Spleen (tissue), 11 donors: ENCODE data around the gene HK2. TPM values are rescaled to one million over a fixed set of nuclear protein-coding genes. Genes with fewer than 3 reads are reported as not detected.
"Not testable (repeated sequence)": the region's sequence is repeated elsewhere in the genome, so short reads cannot be mapped to it uniquely, and the experiment has no call there.

ENCODE experiments used
- DNase-seq: peaks from one replicate; pipeline ENCODE4 v3.0.0-alpha.2; 2020
- H3K27ac ChIP-seq, 8 donors: fragments of 200-600 bp; sonication (generic) in 7 of 8; 1 replicate in 4 of 8; 2 replicates in 4 of 8; pipeline versions ENCODE4 v1.5.0 to v1.8.0; 2016 to 2021; ENCODE audit warnings: inconsistent platforms in 4 of 8, mild to moderate bottlenecking in 4 of 8, moderate library complexity in 1 of 8
- H3K27me3 ChIP-seq, 7 donors: fragments of 200-600 bp; sonication (generic) in 6 of 7; replicated peaks in 1 of 7; 1 replicate in 4 of 7; 2 replicates in 3 of 7; pipeline versions ENCODE4 v1.5.0 to v1.8.0; 2016 to 2021; ENCODE audit warnings: inconsistent platforms in 3 of 7, mild to moderate bottlenecking in 1 of 7
- H3K36me3 ChIP-seq, 6 donors: fragments of 200-600 bp; sonication (generic) in 5 of 6; 1 replicate in 4 of 6; 2 replicates in 2 of 6; pipeline versions ENCODE4 v1.5.0 to v1.8.0; 2016 to 2021; ENCODE audit warnings: inconsistent platforms in 2 of 6
- H3K4me1 ChIP-seq, 6 donors: fragments of 200-600 bp; sonication (generic) in 5 of 6; 1 replicate in 3 of 6; 2 replicates in 3 of 6; pipeline versions ENCODE4 v1.5.0 to v1.8.0; 2016 to 2021; ENCODE audit warnings: inconsistent platforms in 3 of 6
- H3K4me3 ChIP-seq, 8 donors: fragments of 200-600 bp; sonication (generic) in 7 of 8; 1 replicate in 4 of 8; 2 replicates in 4 of 8; pipeline versions ENCODE4 v1.5.0 to v1.8.0; 2016 to 2021; ENCODE audit warnings: inconsistent platforms in 4 of 8, mild to moderate bottlenecking in 4 of 8, moderate library complexity in 2 of 8
- H3K9me3 ChIP-seq, 8 donors: fragments of 200-600 bp; sonication (generic) in 7 of 8; 1 replicate in 4 of 8; 2 replicates in 4 of 8; pipeline versions ENCODE4 v1.5.0 to v1.8.0; 2016 to 2021; ENCODE audit warnings: inconsistent platforms in 4 of 8
- CTCF ChIP-seq, 11 experiments: fragments of 200-600 bp in 7 of 11; fragments of 450-650 bp in 4 of 11; sonication (generic) in 4 of 11; IDR thresholded peaks in 8 of 11; conservative IDR thresholded peaks in 3 of 11; 1 replicate in 7 of 11; 2 replicates in 4 of 11; pipeline versions ENCODE4 v1.4.0 to v1.8.0; 2016 to 2021; ENCODE audit warnings: antibody characterized with exemption in 11 of 11, inconsistent platforms in 4 of 11, mild to moderate bottlenecking in 1 of 11
- POLR2A ChIP-seq, 3 donors: fragments of 450-650 bp; IDR thresholded peaks; one replicate each; pipeline ENCODE4 v1.5.1; 2017; ENCODE audit warnings: antibody characterized with exemption in 3 of 3, mild to moderate bottlenecking in 1 of 3
- POLR2AphosphoS5 ChIP-seq, 3 donors: sonication (generic); formaldehyde crosslinking; IDR thresholded peaks; one replicate each; pipeline ENCODE4 v1.5.1; 2017; ENCODE audit warnings: antibody characterized with exemption in 3 of 3
- WGBS, 5 donors: extraction: QIAGEN DNeasy Blood & Tissue Kit in 3 of 5; methylation state at CpG; one replicate each; pipeline versions ENCODE4 v1.1.5 to v1.1.7; 2013 to 2018; 5-methylcytosine and 5-hydroxymethylcytosine counted together
- intact Hi-C: fragments of 100-400 bp; cut with DNase I; formaldehyde crosslinking; loops from one replicate; pipeline ENCODE4 v1.15.0; 2023; ENCODE audit warnings: low total_unique reads
- polyA plus RNA-seq, 3 donors: library from polyadenylated mRNA; stranded (reverse); fragments of 200-250 nt; gene quantifications; one replicate each; pipeline ENCODE4 v1.2.1, GENCODE V29; 2013
- total RNA-seq, 7 donors: library from RNA; depleted of rRNA in 3 of 7; stranded (reverse); fragments of >200 nt in 3 of 7; fragmentation: NEBNext Ultra II Directional in 4 of 7; extraction: Animal tissue kit (Norgen Biotek cat#: 25700) in 4 of 7; gene quantifications; one replicate each; pipeline versions ENCODE4 v1.1.0 to v1.2.1, GENCODE V29; 2016 to 2021
- donor health status: healthy with polysubstance abuse.
- donor health status: DM: no; HTN: no; CAD: no; lungs with moderate emphysema.
- donor health status: DM: no; HTN: no; CAD: no.
- donor health status: Bipolar disorder and iron deficiency.
- donor health status: healthy.
- donor health status: DM: no; HTN: no; CAD: no.
- donor health status: DM: yes; HTN: yes; CAD: no.

The HK2 gene
- total and polyA plus RNA-seq, 10 donors: 4.8 to 67.8 (median 16.1) TPM

GRCh38 chr2:74896232-74896631, 62.3 kb downstream of the HK2 start:
- H3K36me3 ChIP-seq: peaks cover 0 to 49% (median 4%) of the 10 kb centered on the region in 6 donors
- intact Hi-C loops: no loop called here
- no peak for DNase-seq
- H3K27me3 ChIP-seq: no peaks in the 10 kb centered on the region
- TF ChIP-seq POLR2A (IDR thresholded peaks at IDR 0.05) (no peak), POLR2AphosphoS5 (IDR thresholded peaks at IDR 0.05) (no peak), CTCF (IDR thresholded peaks at IDR 0.05 in 8 of 11, conservative IDR thresholded peaks at IDR 0.05 in 3 of 11) (no peak)
- peaks cover 0 to 18% (median 7%) of the 10 kb centered on the region in 8 donors for H3K9me3 ChIP-seq
- H3K27ac ChIP-seq: no peak overlapping the region
- no peaks in the 10 kb centered on the region for H3K4me1 ChIP-seq
- no peak overlapping the region for H3K4me3 ChIP-seq

DNA sequence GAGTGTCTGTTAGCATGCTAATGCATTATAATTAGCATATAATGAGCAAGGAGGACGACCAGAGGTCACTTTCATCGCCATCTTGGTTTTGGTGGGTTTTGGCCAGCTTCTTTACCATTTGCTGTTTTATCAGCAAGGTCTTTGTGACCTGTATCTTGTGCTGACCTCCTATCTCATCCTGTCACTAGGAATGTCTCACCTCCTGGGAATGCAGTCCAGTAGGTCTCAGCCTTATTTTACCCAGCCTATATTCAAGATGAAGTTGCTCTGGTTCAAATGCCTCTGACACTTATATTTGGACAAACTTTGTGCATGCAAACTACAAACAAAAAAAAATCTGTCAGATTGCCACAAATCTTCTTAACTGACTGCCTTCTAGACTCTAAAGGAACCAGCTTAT, 66.3 kb downstream of the HK2 start:
- H3K4me3 ChIP-seq: not testable (repeated sequence)

GRCh38 chr2:74902281-74902860, 68.4 kb downstream of the HK2 start:
- intact Hi-C loops: no loop called here
- no peaks in the 10 kb centered on the region for H3K36me3 ChIP-seq
- WGBS, 5 donors: 93 to 97% (median 95%) methylated on average over 3 of the region's 3 CpGs
- H3K4me1 ChIP-seq: no peaks in the 10 kb centered on the region
- peaks cover 0 to 11% (median 6%) of the 10 kb centered on the region in 8 donors for H3K9me3 ChIP-seq
- no peak overlapping the region for H3K27ac ChIP-seq
- H3K27me3 ChIP-seq: no peaks in the 10 kb centered on the region
- no peak for TF ChIP-seq POLR2AphosphoS5 (IDR thresholded peaks at IDR 0.05)
- TF ChIP-seq CTCF (IDR thresholded peaks at IDR 0.05 in 8 of 11, conservative IDR thresholded peaks at IDR 0.05 in 3 of 11): no peak
- no peak for TF ChIP-seq POLR2A (IDR thresholded peaks at IDR 0.05)
- H3K4me3 ChIP-seq: no peak overlapping the region
- DNase-seq: no peak

More for the DNA sequence above, 66.3 kb downstream of the HK2 start:
- 84 to 96% (median 90%) methylated on average over 2 of the region's 2 CpGs for WGBS, 5 donors
- DNase-seq, H3K4me1 ChIP-seq, H3K27ac ChIP-seq, H3K27me3 ChIP-seq, intact Hi-C loops: not testable (repeated sequence)
- H3K36me3 ChIP-seq: peaks cover 0 to 14% (median 0%) of the 10 kb centered on the region in 6 donors
- H3K9me3 ChIP-seq: peaks cover 0 to 12% (median 7%) of the 10 kb centered on the region in 8 donors

DNA sequence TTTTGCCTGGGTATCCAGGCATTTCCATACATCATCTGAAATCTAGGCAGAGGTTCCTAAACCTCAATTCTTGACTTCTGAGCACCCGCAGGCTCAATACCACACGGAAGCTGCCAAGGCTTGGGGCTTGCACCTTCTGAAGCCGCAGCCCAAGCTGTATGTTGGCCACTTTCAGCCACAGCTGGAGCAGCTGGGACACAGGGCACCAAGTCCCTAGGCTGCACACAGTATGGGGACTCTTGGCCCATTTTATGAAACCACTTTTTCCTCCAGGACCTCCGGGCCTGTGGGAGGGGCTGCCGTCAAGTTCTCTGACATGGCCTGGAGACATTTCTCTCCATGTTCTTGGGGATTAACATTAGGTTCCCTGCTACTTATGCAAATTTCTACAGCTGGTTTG, 72.5 kb downstream of the HK2 start:
- Histone ChIP-seq H3K27ac (no peak overlapping the region), H3K9me3 (no peaks in the 10 kb centered on the region), H3K27me3 (peaks cover 0 to 30% (median 13%) of the 10 kb centered on the region in 7 donors), H3K4me3 (no peak overlapping the region), H3K4me1 (peaks cover 0 to 4% (median 0%) of the 10 kb centered on the region in 6 donors), H3K36me3 (no peaks in the 10 kb centered on the region)
- intact Hi-C loops: no loop called here
- 93 to 98% (median 96%) methylated on average over 4 to 5 of the region's 5 CpGs for WGBS, 5 donors
- no peak for DNase-seq
- TF ChIP-seq CTCF (IDR thresholded peaks at IDR 0.05 in 8 of 11, conservative IDR thresholded peaks at IDR 0.05 in 3 of 11): no peak
- no peak for TF ChIP-seq POLR2A (IDR thresholded peaks at IDR 0.05)
- TF ChIP-seq POLR2AphosphoS5 (IDR thresholded peaks at IDR 0.05): no peak

DNA sequence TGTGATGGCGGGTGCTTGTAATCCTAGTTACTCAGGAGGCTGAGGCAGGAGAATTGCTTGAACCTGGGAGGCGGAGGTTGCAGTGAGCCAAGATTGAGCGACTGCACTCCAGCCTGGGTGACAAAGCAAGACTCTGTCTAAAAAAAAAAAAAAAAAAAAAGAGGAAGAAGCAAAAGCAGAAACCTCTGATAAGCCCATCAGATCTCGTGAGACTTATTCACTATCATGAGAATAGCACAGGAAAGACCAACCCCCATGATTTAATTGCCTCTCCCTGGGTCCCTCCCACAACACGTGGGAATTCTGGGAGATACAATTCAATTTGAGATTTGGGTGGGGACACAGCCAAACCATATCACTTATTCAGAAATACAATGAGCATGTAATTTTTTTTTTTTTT, 73.6 kb downstream of the HK2 start:
- DNase-seq, H3K4me3 ChIP-seq, H3K9me3 ChIP-seq, intact Hi-C loops, H3K27ac ChIP-seq, H3K4me1 ChIP-seq, H3K36me3 ChIP-seq: not testable (repeated sequence)
- H3K27me3 ChIP-seq: peaks cover 0 to 41% (median 15%) of the 10 kb centered on the region in 7 donors
- WGBS, 5 donors: 66 to 77% (median 75%) methylated on average over 5 of the region's 5 CpGs
